GM23338 (cell line): ENCODE data around the gene DIAPH1. TPM values are rescaled to one million over a fixed set of nuclear protein-coding genes. Genes with fewer than 3 reads are reported as not detected.

Source experiments
- ATAC-seq: fragments of 200-7000 bp; cut with Tn5 transposase; 3 replicates; pipeline ENCODE4 v1.9.1; 2020
- DNase-seq: peaks from one replicate; pipeline ENCODE4 v3.0.0-alpha.2; 2015; ENCODE audit warnings: low spot score
- H2AFZ ChIP-seq: fragments of 200-600 bp; sonication (generic); 2 replicates; pipeline ENCODE4 v1.8.0; 2016; ENCODE audit warnings: antibody characterized with exemption, mild to moderate bottlenecking, moderate library complexity
- H3F3A ChIP-seq: fragments of 200-600 bp; sonication (generic); replicated peaks from 2 replicates; pipeline ENCODE4 v1.8.0; 2017; ENCODE audit warnings: antibody characterized with exemption, mixed run types, low read depth
- H3K27ac ChIP-seq: fragments of 200-600 bp; sonication (generic); 2 replicates; pipeline ENCODE4 v1.6.1; 2016; ENCODE audit warnings: low read depth
- H3K27me3 ChIP-seq: fragments of 200-600 bp; sonication (generic); 2 replicates; pipeline ENCODE4 v1.8.0; 2016; ENCODE audit warnings: mild to moderate bottlenecking, mixed run types, moderate library complexity; ENCODE audit not compliant: insufficient read depth
- H3K36me3 ChIP-seq: fragments of 200-600 bp; sonication (generic); 2 replicates; pipeline ENCODE4 v1.8.0; 2016; ENCODE audit warnings: mild to moderate bottlenecking; ENCODE audit not compliant: insufficient read depth
- H3K4me1 ChIP-seq: fragments of 200-600 bp; sonication (generic); 2 replicates; pipeline ENCODE4 v1.8.0; 2016; ENCODE audit warnings: mild to moderate bottlenecking, moderate library complexity; ENCODE audit not compliant: insufficient read depth
- H3K4me2 ChIP-seq: fragments of 200-600 bp; sonication (generic); 2 replicates; pipeline ENCODE4 v1.7.1; 2017; ENCODE audit warnings: mixed run types
- H3K4me3 ChIP-seq: fragments of 200-600 bp; sonication (generic); 2 replicates; pipeline ENCODE4 v1.6.1; 2016; ENCODE audit warnings: mixed run types
- H3K79me2 ChIP-seq: fragments of 200-600 bp; sonication (generic); replicated peaks from 2 replicates; pipeline ENCODE4 v1.8.0; 2017; ENCODE audit warnings: mild to moderate bottlenecking; ENCODE audit not compliant: insufficient read depth
- H3K9me2 ChIP-seq: fragments of 200-600 bp; sonication (generic); 2 replicates; pipeline ENCODE4 v1.8.0; 2017; ENCODE audit not compliant: insufficient read depth
- H4K20me1 ChIP-seq: fragments of 200-600 bp; sonication (generic); replicated peaks from 2 replicates; pipeline ENCODE4 v1.8.0; 2017; ENCODE audit warnings: mild to moderate bottlenecking; ENCODE audit not compliant: insufficient read depth
- H3K27ac Mint-ChIP-seq: 2 replicates; pipeline ENCODE4 v1.8.0; 2020; ENCODE audit warnings: inconsistent platforms, mild to moderate bottlenecking, moderate library complexity, mixed read lengths
- H3K27me3 Mint-ChIP-seq: 3 replicates; pipeline ENCODE4 v1.8.0; 2022; ENCODE audit warnings: low read depth, mild to moderate bottlenecking, moderate library complexity, mixed read lengths, inconsistent platforms; ENCODE audit not compliant: insufficient read depth, poor library complexity
- H3K36me3 Mint-ChIP-seq: 3 replicates; pipeline ENCODE4 v1.8.0; 2021; ENCODE audit warnings: low read depth, mild to moderate bottlenecking, inconsistent platforms, moderate library complexity, mixed read lengths
- H3K4me1 Mint-ChIP-seq: 3 replicates; pipeline ENCODE4 v1.8.0; 2020; ENCODE audit warnings: mild to moderate bottlenecking, inconsistent platforms, mixed read lengths
- H3K4me3 Mint-ChIP-seq: 3 replicates; pipeline ENCODE4 v1.8.0; 2021; ENCODE audit warnings: moderate library complexity, mild to moderate bottlenecking, inconsistent platforms, mixed read lengths
- H3K9me3 Mint-ChIP-seq: 3 replicates; pipeline ENCODE4 v1.8.0; 2020; ENCODE audit warnings: moderate library complexity, mild to moderate bottlenecking, inconsistent platforms, mixed read lengths
- CREB1 ChIP-seq: fragments of 250-450 bp; sonication (Bioruptor Pico); IDR thresholded peaks from 2 replicates; pipeline ENCODE4 v1.5.0; 2020; ENCODE audit warnings: low read depth, mild to moderate bottlenecking, moderate library complexity
- EZH2 ChIP-seq: fragments of 200-600 bp; sonication (generic); IDR thresholded peaks from one replicate; pipeline ENCODE4 v1.8.0; 2017; ENCODE audit warnings: antibody characterized with exemption, mild to moderate bottlenecking, low read depth; ENCODE audit not compliant: unreplicated experiment
- JUNB ChIP-seq: IDR thresholded peaks from one replicate; pipeline ENCODE4 v1.6.1; 2016; ENCODE audit warnings: antibody characterized with exemption; ENCODE audit not compliant: unreplicated experiment
- STAT1 ChIP-seq: IDR thresholded peaks from one replicate; pipeline ENCODE4 v1.6.1; 2016; ENCODE audit warnings: antibody characterized with exemption; ENCODE audit not compliant: unreplicated experiment
- ZNF114 ChIP-seq: fragments of 250-450 bp; sonication (Bioruptor Pico); IDR thresholded peaks from 2 replicates; pipeline ENCODE4 v1.5.0; 2020; ENCODE audit warnings: mild to moderate bottlenecking, moderate library complexity
- polyA plus RNA-seq: library from polyadenylated mRNA; unstranded; fragments of >200 nt; fragmentation: Nextera tagmentation; extraction: Ambion mirVana; gene quantifications from 2 replicates; pipeline ENCODE4 v1.2.1, GENCODE V29; 2016
- total RNA-seq: library from RNA; depleted of rRNA; stranded (reverse); fragments of >200 nt; shearing (Covaris generic); gene quantifications from 2 replicates; pipeline ENCODE4 v1.2.3, GENCODE V29; 2014
- TF ChIP-seq, protein P1 (sequence below), 2 experiments: fragments of 200-600 bp in 1 of 2; sonication (generic) in 1 of 2; conservative IDR thresholded peaks; 2 replicates each; pipeline versions ENCODE4 v1.5.1 to v1.6.1; 2016 to 2017; ENCODE audit warnings: antibody characterized with exemption in 2 of 2, low read depth in 2 of 2, mild to moderate bottlenecking in 2 of 2, moderate library complexity in 1 of 2
- TF ChIP-seq, protein P2 (sequence below): IDR thresholded peaks from 2 replicates; pipeline ENCODE4 v1.6.1; 2016; ENCODE audit warnings: antibody characterized with exemption

Gene DIAPH1
- total and polyA plus RNA-seq, 2 experiments from 2014 or later, result 42.9 to 104 TPM

DNA sequence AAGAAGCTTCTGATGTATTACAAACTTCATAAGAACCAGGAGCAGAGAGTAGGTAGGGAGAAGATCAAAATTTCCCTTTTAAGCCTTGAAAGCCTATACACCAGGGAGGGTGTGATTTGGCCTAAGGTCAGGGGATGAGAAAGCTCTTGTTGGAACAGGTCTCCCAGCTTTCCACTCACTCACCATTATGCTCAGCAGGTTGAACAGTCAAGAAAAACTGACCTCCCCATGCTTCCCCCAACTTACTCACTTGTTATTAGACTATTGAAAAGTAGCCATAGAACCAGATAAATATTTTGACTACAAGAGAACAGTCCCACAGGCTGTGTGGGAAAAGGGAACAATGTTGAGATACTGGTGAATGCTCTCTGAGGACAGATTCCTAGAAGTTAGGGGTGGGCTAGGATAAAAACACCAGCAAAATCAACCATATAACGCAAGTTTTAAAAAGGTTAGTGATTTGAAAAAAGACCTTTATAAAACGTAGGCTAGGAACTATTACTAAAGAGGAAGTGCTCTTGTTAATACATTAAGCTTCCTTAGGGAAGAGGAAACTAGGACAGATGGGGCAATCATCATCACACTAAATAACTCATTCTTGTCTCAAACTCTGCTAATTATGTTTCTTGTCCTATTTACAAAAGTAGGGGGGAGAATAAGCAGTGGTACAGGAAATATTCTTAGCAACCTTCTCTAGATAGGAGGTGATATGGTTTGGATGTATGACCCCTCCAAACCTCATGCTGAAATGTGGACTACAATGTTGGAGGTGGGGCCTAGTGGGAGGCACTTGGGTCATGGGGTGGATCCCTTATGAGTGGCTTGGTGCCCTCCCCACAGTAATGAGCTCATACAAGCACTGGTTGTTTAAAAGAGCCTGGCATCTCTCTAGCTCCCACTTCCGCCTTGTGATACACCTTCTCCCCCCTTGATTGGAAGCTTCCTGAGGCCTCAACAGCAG, 98.9 kb downstream of the DIAPH1 start:
- Histone ChIP-seq H3K9me2 (no peaks in the 10 kb centered on the region), H3K4me3 (no peak overlapping the region), H3K36me3 (peaks cover 27% of the 10 kb centered on the region), H3K27ac (no peak overlapping the region), H2AFZ (no peak overlapping the region), H3K27me3 (no peaks in the 10 kb centered on the region), H3K4me2 (no peak overlapping the region), H3K4me1 (peaks cover 9% of the 10 kb centered on the region), H3F3A (no peaks in the 10 kb centered on the region), H4K20me1 (peaks cover 4% of the 10 kb centered on the region), H3K79me2 (0 out of 2 replicates have a peak, but pooled peaks cover 6% of the 10 kb centered on the region)
- Mint-ChIP-seq H3K27ac (no peak overlapping the region), H3K4me3 (no peak overlapping the region), H3K4me1 (peaks cover 23% of the 10 kb centered on the region), H3K9me3 (no peaks in the 10 kb centered on the region; the same call in 2 of the 3 replicates), H3K36me3 (peaks cover 69% of the 10 kb centered on the region), H3K27me3 (peaks cover 3% of the 10 kb centered on the region)
- no peak for DNase-seq
- TF ChIP-seq, protein P1, sequence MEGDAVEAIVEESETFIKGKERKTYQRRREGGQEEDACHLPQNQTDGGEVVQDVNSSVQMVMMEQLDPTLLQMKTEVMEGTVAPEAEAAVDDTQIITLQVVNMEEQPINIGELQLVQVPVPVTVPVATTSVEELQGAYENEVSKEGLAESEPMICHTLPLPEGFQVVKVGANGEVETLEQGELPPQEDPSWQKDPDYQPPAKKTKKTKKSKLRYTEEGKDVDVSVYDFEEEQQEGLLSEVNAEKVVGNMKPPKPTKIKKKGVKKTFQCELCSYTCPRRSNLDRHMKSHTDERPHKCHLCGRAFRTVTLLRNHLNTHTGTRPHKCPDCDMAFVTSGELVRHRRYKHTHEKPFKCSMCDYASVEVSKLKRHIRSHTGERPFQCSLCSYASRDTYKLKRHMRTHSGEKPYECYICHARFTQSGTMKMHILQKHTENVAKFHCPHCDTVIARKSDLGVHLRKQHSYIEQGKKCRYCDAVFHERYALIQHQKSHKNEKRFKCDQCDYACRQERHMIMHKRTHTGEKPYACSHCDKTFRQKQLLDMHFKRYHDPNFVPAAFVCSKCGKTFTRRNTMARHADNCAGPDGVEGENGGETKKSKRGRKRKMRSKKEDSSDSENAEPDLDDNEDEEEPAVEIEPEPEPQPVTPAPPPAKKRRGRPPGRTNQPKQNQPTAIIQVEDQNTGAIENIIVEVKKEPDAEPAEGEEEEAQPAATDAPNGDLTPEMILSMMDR (conservative IDR thresholded peaks at IDR 0.05; ENCODE audit: low read depth in 2 of 2), result no peak
- no peak for TF ChIP-seq JUNB
- TF ChIP-seq EZH2, result no peak
- TF ChIP-seq, protein P2, sequence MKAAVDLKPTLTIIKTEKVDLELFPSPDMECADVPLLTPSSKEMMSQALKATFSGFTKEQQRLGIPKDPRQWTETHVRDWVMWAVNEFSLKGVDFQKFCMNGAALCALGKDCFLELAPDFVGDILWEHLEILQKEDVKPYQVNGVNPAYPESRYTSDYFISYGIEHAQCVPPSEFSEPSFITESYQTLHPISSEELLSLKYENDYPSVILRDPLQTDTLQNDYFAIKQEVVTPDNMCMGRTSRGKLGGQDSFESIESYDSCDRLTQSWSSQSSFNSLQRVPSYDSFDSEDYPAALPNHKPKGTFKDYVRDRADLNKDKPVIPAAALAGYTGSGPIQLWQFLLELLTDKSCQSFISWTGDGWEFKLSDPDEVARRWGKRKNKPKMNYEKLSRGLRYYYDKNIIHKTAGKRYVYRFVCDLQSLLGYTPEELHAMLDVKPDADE, result no peak
- TF ChIP-seq ZNF114, result no peak
- TF ChIP-seq CREB1 (CRISPR knock-in tag), result no peak
- no peak for ATAC-seq

DNA sequence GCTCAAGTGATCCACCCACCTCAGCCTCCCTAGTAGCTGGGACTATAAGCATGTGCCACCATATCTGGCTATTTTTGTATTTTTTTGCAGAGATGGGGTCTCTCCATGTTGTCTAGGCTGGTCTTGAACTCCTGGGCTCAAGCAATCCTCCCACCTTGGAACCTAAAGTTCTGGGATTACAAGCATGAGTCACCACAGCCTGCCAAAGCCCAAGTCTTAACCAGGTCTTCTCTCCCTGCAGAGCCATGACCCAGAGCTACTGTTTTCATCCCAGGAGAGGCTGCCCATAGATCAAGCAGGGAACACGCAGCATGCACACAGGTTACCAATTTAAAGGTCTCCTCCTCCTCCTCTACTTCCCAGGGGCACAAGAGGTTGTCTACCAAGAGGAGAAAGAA, 100.2 kb downstream of the DIAPH1 start:
- Histone ChIP-seq H3F3A (no peaks in the 10 kb centered on the region), H4K20me1 (peaks cover 4% of the 10 kb centered on the region), H3K9me2 (no peaks in the 10 kb centered on the region), H3K4me1 (peaks cover 9% of the 10 kb centered on the region), H3K4me2 (no peak overlapping the region), H3K79me2 (0 out of 2 replicates have a peak, but pooled peaks cover 6% of the 10 kb centered on the region), H3K36me3 (peaks cover 27% of the 10 kb centered on the region), H3K4me3 (no peak overlapping the region), H3K27ac (no peak overlapping the region), H2AFZ (no peak overlapping the region), H3K27me3 (no peaks in the 10 kb centered on the region)
- H3K9me3 Mint-ChIP-seq, result no peaks in the 10 kb centered on the region; the same call in 2 of the 3 replicates
- H3K27me3 Mint-ChIP-seq, result peaks cover 10% of the 10 kb centered on the region
- DNase-seq (no peak), ATAC-seq (no peak)
- no peak overlapping the region for H3K4me3 Mint-ChIP-seq
- peaks cover 25% of the 10 kb centered on the region for H3K4me1 Mint-ChIP-seq
- H3K27ac Mint-ChIP-seq, result no peak overlapping the region
- peaks cover 59% of the 10 kb centered on the region for H3K36me3 Mint-ChIP-seq
- TF ChIP-seq CREB1 (CRISPR knock-in tag) (no peak), JUNB (no peak), STAT1 (no peak), EZH2 (no peak)
- TF ChIP-seq, protein P2, result no peak
- TF ChIP-seq, protein P1 (conservative IDR thresholded peaks at IDR 0.05; ENCODE audit: low read depth in 2 of 2), result no peak
